HG02870 (cell line): Measurements from ENCODE around the gene ERC1.
"Not testable (repeated sequence)": the region's sequence is repeated elsewhere in the genome, so short reads cannot be mapped to it uniquely, and the experiment has no call there.

ENCODE experiments used
- ATAC-seq: cut with Tn5 transposase; IDR thresholded peaks from one replicate; pipeline ENCODE4 v1.9.1; 2021; ENCODE audit warnings: mild to moderate bottlenecking, moderate library complexity; ENCODE audit not compliant: unreplicated experiment

ERC1 gene

GRCh38 chr12:1213205-1213604 is 222.2 kb downstream of the ERC1 start:
- no peak for ATAC-seq

DNA sequence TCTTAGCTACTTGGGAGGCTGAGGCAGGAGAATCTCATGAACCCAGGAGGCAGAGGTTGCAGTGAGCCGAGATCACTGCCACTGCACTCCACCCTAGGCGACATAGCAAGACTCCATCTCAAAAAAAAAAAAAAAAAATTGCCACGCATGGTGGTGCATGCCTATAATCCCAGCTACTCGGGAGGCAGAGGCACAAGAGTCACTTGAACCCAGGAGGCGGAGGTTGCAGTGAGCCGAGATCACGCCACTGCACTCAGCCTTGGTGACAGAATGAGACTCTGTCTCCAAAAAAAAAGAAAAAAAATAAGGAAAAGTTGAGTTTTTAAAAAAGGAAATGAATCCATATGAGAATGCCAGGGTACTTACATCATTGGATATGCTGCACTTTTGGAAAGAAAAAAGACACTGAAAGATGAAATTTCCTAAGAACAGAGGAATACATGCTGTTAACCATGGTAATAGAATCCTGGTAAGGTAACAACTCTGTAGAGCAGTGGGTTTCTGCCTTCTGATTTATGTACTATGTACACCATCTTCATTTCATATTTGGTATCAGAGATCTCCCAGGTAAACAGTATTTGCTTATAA is 222.7 kb downstream of the ERC1 start:
- no peak for ATAC-seq

GRCh38 chr12:1216560-1216959 is 225.5 kb downstream of the ERC1 start:
- no peak for ATAC-seq

DNA sequence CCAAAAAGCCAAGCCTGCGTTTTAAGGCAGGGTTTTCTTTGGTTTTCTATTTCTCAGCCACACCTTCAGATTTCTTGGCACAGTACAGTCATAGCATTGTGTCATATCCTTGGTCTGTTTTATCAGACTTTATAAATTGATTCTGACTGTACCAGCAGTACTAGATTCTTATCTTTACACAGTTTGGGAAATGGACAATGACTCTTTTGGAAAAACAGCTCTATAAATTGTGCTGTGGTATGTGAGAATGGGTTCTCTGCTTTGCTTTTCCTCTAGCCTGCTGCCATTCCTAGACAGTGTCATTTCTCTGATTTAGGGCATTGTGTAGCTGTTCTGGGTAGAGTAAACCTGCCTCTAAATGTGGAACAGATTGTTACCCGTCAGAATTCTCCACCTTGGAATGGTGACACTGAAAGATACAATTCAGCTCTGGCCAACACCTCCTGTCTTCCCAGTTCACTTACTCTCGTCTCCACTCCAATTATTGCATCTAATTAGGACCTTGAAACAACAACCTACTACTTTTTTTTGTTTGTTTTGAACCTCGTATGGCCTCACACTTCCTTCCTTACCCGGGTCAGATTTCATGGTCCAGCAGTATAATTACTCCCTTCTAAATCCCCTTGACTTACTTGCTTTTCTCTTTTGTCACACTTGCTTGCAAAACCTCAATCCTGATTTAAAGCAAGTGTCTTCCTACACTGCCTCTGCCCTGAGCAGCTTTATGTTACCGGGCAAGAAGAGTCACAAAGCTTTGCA is 226.3 kb downstream of the ERC1 start:
- ATAC-seq = no peak

DNA sequence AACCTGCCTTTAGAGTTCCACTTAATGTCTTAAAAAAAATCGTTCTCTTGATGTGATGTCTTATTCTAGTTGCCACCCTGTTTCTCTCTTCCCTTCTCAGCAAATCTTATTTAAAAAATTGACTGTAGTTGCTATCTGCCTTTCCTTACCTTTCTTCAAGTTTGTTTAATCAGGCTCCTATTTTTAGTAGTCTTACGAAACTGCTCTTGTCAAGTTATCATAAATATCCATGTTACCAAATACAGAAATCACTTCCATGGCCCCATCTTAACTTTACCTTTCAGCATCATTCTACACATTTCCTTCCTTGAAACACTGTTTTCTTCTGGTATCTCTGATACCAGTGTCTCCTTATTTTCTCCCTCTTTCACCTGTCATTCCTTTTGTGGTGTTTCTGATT is 227.3 kb downstream of the ERC1 start:
- ATAC-seq = no peak

DNA sequence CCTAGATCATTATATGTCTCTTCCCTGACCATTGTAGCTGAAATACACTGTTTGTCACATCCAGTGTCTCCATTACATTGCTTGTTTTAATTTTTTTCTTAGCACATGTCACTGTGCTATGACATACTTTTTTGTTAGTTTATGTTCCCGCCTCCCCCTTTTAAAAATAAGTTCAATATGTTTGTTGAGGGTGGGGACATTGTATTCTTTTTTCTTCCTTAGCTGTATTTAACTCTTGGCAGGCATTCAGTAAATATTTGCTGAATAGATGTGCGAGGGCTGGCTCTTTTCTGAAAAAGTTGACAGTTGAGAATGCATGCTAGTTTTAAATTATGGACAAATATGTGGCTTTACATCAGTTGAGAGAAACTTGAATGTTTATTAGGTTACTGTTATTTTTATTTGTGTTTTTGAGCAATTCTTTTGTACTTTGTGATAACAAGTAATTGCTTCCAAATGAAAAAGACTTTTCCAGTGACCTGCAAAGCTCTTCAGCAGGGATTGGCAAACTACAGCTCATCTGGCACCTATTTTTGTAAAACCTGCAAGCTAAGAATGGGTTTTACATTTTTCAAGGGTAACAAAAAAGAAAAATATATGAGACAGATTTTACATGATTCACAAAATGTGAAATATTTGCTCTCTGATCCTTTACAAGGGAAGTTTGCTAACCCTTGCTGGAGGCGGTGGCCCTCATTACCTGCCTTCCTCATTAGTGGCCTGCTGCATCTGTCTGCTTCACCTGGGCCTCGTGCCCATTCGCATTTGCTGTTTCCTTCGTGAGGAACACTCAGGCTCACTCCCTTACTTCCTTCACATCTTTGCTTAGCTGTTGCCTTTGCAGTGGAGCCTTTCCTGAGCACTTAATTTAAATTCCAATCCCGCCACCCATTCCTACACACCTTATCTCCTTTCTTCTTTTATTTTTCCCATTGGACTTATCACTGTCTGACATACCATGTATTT is 229.4 kb downstream of the ERC1 start:
- ATAC-seq = no peak

- no peak for ATAC-seq
Measured at GRCh38 chr12:1222858-1223639, 232.0 kb downstream of the ERC1 start.

- ATAC-seq = no peak
Measured at GRCh38 chr12:1226951-1227350, 235.9 kb downstream of the ERC1 start.

- no peak for ATAC-seq
Measured at GRCh38 chr12:1234073-1234472, 243.1 kb downstream of the ERC1 start.

GRCh38 chr12:1246637-1247036 is 255.6 kb downstream of the ERC1 start:
- no peak for ATAC-seq

GRCh38 chr12:1250641-1251040 is 259.6 kb downstream of the ERC1 start:
- no peak for ATAC-seq

DNA sequence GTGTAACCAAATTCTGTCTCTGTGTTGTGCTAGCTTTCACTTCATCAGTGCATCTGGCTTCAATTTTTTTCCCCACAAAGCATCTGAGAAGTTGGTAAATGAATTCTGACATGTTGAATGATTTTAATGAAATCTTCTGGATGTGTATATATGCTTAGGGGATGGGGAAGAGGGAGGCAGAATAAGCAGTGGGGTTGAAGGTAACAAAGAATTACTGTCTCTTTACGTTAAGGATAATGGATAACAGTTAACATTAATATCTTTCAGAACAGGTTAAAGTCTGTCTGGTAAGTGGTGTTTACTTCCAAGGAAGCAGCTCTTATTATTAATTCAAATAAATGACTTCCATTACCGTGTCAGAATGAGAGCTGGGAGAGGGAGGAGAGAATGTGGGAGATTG is 261.7 kb downstream of the ERC1 start:
- no peak for ATAC-seq

GRCh38 chr12:1255125-1255524 is 264.1 kb downstream of the ERC1 start:
- ATAC-seq = not testable (repeated sequence)

DNA sequence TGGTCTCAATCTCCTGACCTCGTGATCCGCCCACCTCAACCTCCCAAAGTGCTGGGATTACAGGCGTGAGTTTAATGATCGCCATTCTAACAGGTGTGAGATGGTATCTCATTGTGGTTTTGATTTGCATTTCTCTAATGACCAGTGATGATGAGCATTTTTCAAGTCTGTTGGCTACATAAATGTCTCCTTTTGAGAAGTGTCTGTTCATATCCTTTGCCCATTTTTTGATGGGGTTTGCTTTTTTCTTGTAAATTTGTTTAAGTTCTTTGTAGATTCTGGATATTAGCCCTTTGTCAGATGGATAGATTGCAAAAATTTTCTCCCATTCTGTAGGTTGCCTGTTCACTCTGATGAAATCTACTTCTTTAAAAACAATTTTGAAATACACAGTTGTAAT is 264.8 kb downstream of the ERC1 start:
- ATAC-seq = not testable (repeated sequence)

DNA sequence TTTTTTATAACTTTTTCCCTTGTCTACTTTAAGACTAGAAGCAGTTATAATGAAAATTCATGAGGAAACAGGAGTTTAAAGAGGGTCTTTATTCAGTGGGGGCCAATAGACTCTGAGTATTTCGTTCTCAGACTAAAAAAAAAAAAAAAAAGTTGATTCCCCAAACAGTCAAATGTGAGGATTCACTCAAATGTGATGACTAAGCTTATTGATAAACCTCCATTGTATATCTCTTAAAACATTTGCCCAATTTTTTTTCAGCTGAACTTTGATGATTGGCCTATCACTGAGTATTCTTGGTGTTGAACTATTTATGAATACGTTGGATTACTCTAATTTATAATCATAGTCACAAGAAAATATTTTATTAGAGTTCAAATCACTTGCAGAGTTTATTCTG is 265.3 kb downstream of the ERC1 start:
- ATAC-seq = no peak

- no peak for ATAC-seq
Measured at GRCh38 chr12:1256991-1257390, 266.0 kb downstream of the ERC1 start.

DNA sequence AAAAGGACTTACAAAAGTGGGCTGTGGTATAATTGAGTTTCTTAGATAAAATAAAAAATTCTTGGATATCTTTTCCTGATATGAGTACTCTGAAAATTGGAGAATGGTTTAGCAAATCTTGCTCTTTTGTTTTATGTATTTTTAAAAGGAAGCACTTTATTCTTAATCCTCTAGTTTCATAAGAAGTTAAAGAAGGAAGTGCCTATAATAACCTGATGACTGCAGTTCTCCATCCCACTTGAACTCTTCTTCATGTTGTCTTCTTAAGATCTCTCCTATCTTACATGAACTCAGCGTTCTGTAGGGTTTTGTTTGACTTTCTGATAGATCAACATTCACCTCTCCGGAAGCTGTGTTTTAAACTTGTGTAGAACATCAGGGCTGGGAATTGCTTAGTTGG is 271.0 kb downstream of the ERC1 start:
- no peak for ATAC-seq

DNA sequence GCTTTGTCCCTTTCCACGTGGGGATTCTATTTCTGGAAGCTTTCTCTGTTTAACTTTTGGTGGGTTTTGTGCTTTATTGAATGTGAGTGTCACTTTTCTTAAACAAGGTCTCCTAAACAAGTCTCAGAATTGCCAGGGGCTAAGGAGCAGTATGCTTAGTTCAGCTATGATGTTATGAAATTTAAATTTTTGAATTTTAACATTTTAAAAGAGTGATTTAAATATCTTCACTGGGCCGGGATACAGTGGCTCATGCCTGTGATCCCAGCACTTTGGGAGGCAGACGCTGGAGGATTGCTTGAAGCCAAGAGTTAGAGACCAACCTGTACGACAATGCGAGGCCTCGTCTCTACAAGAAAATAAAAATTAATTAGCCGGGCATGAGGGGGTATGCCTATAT is 276.2 kb downstream of the ERC1 start:
- no peak for ATAC-seq

- no peak for ATAC-seq
Measured at GRCh38 chr12:1272142-1272541, 281.1 kb downstream of the ERC1 start.

- no peak for ATAC-seq
Measured at GRCh38 chr12:1273051-1273450, 282.0 kb downstream of the ERC1 start.

GRCh38 chr12:1277905-1278304 is 286.9 kb downstream of the ERC1 start:
- ATAC-seq = no peak
